ENCODE results near the gene ATP2B2.

The ATP2B2 gene

GRCh38 chr3:10337323-10338163, 167.8 kb downstream of the ATP2B2 start:
- Histone ChIP-seq H3K9me3 (ENCODE audit: control insufficient read depth, insufficient read depth, low read depth, low read length) (no peaks in the 10 kb centered on the region), H3K4me1 (ENCODE audit: control insufficient read depth, insufficient read depth, low read length) (no peaks in the 10 kb centered on the region), H3K4me3 (ENCODE audit: low read depth, low read length) (no peak overlapping the region), H3K27ac (ENCODE audit: extremely low read depth, low read depth, low read length) (no peak overlapping the region), H3K36me3 (ENCODE audit: control insufficient read depth in 2 of 2, insufficient read depth in 1 of 2, low read length in 2 of 2) (no peaks in the 10 kb centered on the region)
- CTCF ChIA-PET, result interaction anchor here (0.6 to 1.3 kb wide), 4 partner anchors 10 to 411 kb away, joined by 3 to 4 read pairs (median 3); no protein-coding TSS in a partner anchor
- no peak for TF ChIP-seq ZNF184 (tag by site-specific recombination; IDR thresholded peaks at IDR 0.05)
- no peak for TF ChIP-seq ZSCAN30 (tag by site-specific recombination; IDR thresholded peaks at IDR 0.05)
- no peak for TF ChIP-seq YY1 (tag by site-specific recombination; IDR thresholded peaks at IDR 0.05)
- TF ChIP-seq, protein P1, sequence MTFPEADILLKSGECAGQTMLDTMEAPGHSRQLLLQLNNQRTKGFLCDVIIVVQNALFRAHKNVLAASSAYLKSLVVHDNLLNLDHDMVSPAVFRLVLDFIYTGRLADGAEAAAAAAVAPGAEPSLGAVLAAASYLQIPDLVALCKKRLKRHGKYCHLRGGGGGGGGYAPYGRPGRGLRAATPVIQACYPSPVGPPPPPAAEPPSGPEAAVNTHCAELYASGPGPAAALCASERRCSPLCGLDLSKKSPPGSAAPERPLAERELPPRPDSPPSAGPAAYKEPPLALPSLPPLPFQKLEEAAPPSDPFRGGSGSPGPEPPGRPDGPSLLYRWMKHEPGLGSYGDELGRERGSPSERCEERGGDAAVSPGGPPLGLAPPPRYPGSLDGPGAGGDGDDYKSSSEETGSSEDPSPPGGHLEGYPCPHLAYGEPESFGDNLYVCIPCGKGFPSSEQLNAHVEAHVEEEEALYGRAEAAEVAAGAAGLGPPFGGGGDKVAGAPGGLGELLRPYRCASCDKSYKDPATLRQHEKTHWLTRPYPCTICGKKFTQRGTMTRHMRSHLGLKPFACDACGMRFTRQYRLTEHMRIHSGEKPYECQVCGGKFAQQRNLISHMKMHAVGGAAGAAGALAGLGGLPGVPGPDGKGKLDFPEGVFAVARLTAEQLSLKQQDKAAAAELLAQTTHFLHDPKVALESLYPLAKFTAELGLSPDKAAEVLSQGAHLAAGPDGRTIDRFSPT (tag by site-specific recombination; IDR thresholded peaks at IDR 0.05), result no peak
- TF ChIP-seq ZNF416 (tag by site-specific recombination; IDR thresholded peaks at IDR 0.05), result no peak
- TF ChIP-seq, protein P2, sequence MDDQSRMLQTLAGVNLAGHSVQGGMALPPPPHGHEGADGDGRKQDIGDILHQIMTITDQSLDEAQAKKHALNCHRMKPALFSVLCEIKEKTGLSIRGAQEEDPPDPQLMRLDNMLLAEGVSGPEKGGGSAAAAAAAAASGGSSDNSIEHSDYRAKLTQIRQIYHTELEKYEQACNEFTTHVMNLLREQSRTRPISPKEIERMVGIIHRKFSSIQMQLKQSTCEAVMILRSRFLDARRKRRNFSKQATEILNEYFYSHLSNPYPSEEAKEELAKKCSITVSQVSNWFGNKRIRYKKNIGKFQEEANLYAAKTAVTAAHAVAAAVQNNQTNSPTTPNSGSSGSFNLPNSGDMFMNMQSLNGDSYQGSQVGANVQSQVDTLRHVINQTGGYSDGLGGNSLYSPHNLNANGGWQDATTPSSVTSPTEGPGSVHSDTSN (CRISPR knock-in tag; IDR thresholded peaks at IDR 0.05), result no peak
- TF ChIP-seq, protein P3, sequence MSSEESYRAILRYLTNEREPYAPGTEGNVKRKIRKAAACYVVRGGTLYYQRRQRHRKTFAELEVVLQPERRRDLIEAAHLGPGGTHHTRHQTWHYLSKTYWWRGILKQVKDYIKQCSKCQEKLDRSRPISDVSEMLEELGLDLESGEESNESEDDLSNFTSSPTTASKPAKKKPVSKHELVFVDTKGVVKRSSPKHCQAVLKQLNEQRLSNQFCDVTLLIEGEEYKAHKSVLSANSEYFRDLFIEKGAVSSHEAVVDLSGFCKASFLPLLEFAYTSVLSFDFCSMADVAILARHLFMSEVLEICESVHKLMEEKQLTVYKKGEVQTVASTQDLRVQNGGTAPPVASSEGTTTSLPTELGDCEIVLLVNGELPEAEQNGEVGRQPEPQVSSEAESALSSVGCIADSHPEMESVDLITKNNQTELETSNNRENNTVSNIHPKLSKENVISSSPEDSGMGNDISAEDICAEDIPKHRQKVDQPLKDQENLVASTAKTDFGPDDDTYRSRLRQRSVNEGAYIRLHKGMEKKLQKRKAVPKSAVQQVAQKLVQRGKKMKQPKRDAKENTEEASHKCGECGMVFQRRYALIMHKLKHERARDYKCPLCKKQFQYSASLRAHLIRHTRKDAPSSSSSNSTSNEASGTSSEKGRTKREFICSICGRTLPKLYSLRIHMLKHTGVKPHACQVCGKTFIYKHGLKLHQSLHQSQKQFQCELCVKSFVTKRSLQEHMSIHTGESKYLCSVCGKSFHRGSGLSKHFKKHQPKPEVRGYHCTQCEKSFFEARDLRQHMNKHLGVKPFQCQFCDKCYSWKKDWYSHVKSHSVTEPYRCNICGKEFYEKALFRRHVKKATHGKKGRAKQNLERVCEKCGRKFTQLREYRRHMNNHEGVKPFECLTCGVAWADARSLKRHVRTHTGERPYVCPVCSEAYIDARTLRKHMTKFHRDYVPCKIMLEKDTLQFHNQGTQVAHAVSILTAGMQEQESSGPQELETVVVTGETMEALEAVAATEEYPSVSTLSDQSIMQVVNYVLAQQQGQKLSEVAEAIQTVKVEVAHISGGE (tag by site-specific recombination; conservative IDR thresholded peaks at IDR 0.05; ENCODE audit: low read depth), result no peak
- TF ChIP-seq ZNF311 (tag by site-specific recombination; IDR thresholded peaks at IDR 0.05; ENCODE audit: borderline replicate concordance), result no peak
- TF ChIP-seq, protein P4, sequence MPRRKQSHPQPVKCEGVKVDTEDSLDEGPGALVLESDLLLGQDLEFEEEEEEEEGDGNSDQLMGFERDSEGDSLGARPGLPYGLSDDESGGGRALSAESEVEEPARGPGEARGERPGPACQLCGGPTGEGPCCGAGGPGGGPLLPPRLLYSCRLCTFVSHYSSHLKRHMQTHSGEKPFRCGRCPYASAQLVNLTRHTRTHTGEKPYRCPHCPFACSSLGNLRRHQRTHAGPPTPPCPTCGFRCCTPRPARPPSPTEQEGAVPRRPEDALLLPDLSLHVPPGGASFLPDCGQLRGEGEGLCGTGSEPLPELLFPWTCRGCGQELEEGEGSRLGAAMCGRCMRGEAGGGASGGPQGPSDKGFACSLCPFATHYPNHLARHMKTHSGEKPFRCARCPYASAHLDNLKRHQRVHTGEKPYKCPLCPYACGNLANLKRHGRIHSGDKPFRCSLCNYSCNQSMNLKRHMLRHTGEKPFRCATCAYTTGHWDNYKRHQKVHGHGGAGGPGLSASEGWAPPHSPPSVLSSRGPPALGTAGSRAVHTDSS (tag by site-specific recombination; IDR thresholded peaks at IDR 0.05), result no peak
- no peak for TF ChIP-seq ZNF132 (tag by site-specific recombination; IDR thresholded peaks at IDR 0.05; ENCODE audit: borderline replicate concordance)
- no peak for TF ChIP-seq ZNF692 (tag by site-specific recombination; IDR thresholded peaks at IDR 0.05)
- no peak for TF ChIP-seq ZNF701 (tag by site-specific recombination; IDR thresholded peaks at IDR 0.05)
- no peak for TF ChIP-seq HOXC10 (CRISPR knock-in tag; IDR thresholded peaks at IDR 0.05)
- no peak for TF ChIP-seq ZSCAN23 (tag by site-specific recombination; IDR thresholded peaks at IDR 0.05)
- TF ChIP-seq ZNF248 (tag by site-specific recombination; IDR thresholded peaks at IDR 0.05), result no peak
- TF ChIP-seq SP3 (tag by site-specific recombination; IDR thresholded peaks at IDR 0.05), result no peak
- no peak for TF ChIP-seq ZNF148 (tag by site-specific recombination; IDR thresholded peaks at IDR 0.05; ENCODE audit: borderline replicate concordance)
- TF ChIP-seq, protein P5, sequence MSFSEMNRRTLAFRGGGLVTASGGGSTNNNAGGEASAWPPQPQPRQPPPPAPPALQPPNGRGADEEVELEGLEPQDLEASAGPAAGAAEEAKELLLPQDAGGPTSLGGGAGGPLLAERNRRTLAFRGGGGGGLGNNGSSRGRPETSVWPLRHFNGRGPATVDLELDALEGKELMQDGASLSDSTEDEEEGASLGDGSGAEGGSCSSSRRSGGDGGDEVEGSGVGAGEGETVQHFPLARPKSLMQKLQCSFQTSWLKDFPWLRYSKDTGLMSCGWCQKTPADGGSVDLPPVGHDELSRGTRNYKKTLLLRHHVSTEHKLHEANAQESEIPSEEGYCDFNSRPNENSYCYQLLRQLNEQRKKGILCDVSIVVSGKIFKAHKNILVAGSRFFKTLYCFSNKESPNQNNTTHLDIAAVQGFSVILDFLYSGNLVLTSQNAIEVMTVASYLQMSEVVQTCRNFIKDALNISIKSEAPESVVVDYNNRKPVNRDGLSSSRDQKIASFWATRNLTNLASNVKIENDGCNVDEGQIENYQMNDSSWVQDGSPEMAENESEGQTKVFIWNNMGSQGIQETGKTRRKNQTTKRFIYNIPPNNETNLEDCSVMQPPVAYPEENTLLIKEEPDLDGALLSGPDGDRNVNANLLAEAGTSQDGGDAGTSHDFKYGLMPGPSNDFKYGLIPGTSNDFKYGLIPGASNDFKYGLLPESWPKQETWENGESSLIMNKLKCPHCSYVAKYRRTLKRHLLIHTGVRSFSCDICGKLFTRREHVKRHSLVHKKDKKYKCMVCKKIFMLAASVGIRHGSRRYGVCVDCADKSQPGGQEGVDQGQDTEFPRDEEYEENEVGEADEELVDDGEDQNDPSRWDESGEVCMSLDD (tag by site-specific recombination; IDR thresholded peaks at IDR 0.05), result no peak
- no peak for TF ChIP-seq ZNF169 (tag by site-specific recombination; IDR thresholded peaks at IDR 0.05)
- no peak for TF ChIP-seq KLF9 (tag by site-specific recombination; IDR thresholded peaks at IDR 0.05; ENCODE audit: low read depth)
- POLR2A ChIA-PET, result no interaction called here
